ENCODE results near the gene CTIF. TPM values are rescaled to one million over a fixed set of nuclear protein-coding genes. Genes with fewer than 3 reads are reported as not detected.

The CTIF gene
- total and polyA plus RNA-seq, 4 donors: 10.6 to 26.7 (median 12.3) TPM

- no peak for DNase-seq (ENCODE audit: low spot score)
- Histone ChIP-seq H3K36me3 (ENCODE audit: control insufficient read depth in 4 of 4, insufficient read depth in 3 of 4, low read depth in 1 of 4, low read length in 3 of 4) (peaks cover 0 to 7% (median 3%) of the 10 kb centered on the region in 4 donors), H3K4me3 (ENCODE audit: low read depth in 1 of 3, low read length in 3 of 3) (no peak overlapping the region), H3K9me3 (ENCODE audit: control insufficient read depth in 4 of 4, low read length in 3 of 4) (no peaks in the 10 kb centered on the region), H3K9ac (ENCODE audit: low read depth in 1 of 2, low read length in 2 of 2) (no peak overlapping the region), H3K27ac (ENCODE audit: low read depth in 1 of 2, low read length in 2 of 2) (no peak overlapping the region), H3K4me1 (ENCODE audit: control insufficient read depth in 4 of 4, insufficient read depth in 4 of 4, low read length in 3 of 4) (peaks cover 7 to 18% (median 14%) of the 10 kb centered on the region in 4 donors), H3K27me3 (ENCODE audit: control insufficient read depth in 4 of 4, insufficient read depth in 4 of 4, low read length in 3 of 4) (no peaks in the 10 kb centered on the region)
- no peak for TF ChIP-seq TAF1 (conservative IDR thresholded peaks at IDR 0.05)
- no peak for TF ChIP-seq SP1 (IDR thresholded peaks at IDR 0.05)
- no peak for TF ChIP-seq FOXA1 (IDR thresholded peaks at IDR 0.05)
- no peak for TF ChIP-seq FOXA2 (IDR thresholded peaks at IDR 0.05)
- TF ChIP-seq GABPA (IDR thresholded peaks at IDR 0.05 in 1 of 2, conservative IDR thresholded peaks at IDR 0.05 in 1 of 2): no peak
- TF ChIP-seq JUND (IDR thresholded peaks at IDR 0.05): no peak
- TF ChIP-seq RXRA (IDR thresholded peaks at IDR 0.05): no peak
- no peak for TF ChIP-seq MAX (IDR thresholded peaks at IDR 0.05)
- no peak for TF ChIP-seq ATF3 (IDR thresholded peaks at IDR 0.05)
- TF ChIP-seq CTCF (IDR thresholded peaks at IDR 0.05; ENCODE audit: low read depth, low read length, missing input control): no peak
- TF ChIP-seq RAD21 (IDR thresholded peaks at IDR 0.05): no peak
- no peak for TF ChIP-seq NR2F2 (IDR thresholded peaks at IDR 0.05)
- no peak for TF ChIP-seq HNF4A (conservative IDR thresholded peaks at IDR 0.05)
- WGBS: 96% methylated on average over 9 of the region's 12 CpGs
Observed at GRCh38 chr18:48632676-48633257, 93.9 kb downstream of the CTIF start.

DNA sequence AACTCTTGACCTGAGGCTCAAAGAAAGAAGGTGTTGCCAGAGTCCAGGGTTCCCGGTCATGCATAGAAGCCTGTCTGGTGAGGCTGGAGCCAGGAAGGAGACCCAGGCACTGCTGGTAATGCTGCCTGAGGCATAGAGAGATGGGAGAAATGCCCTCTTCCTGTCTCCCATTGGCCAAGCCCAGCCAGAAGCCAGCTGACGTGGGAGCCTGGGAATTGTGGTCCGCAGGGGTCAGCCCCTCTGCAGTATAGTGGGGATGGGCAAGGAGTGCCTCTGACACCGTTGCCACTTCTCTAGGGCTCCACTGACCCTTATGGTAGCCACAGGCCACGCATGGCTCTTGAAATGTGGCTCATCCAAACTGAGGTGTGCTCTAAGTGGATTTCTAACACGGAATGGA is 95.7 kb downstream of the CTIF start:
- H3K9me3 ChIP-seq (ENCODE audit: control insufficient read depth in 4 of 4, low read length in 3 of 4): no peaks in the 10 kb centered on the region
- no peak overlapping the region for H3K9ac ChIP-seq (ENCODE audit: low read depth in 1 of 2, low read length in 2 of 2)
- H3K36me3 ChIP-seq (ENCODE audit: control insufficient read depth in 4 of 4, insufficient read depth in 3 of 4, low read depth in 1 of 4, low read length in 3 of 4): peaks cover 1 to 6% (median 4%) of the 10 kb centered on the region in 4 donors
- WGBS: 80% methylated on average over 6 of the region's 6 CpGs
- peaks cover 7 to 18% (median 14%) of the 10 kb centered on the region in 4 donors for H3K4me1 ChIP-seq (ENCODE audit: control insufficient read depth in 4 of 4, insufficient read depth in 4 of 4, low read length in 3 of 4)
- H3K27ac ChIP-seq (ENCODE audit: low read depth in 1 of 2, low read length in 2 of 2): peak overlapping the region; percentile 13 to 38
- H3K4me3 ChIP-seq (ENCODE audit: low read depth in 1 of 3, low read length in 3 of 3): peak overlapping the region in 1 of 3 donors; percentile 6
- TF ChIP-seq GABPA (IDR thresholded peaks at IDR 0.05 in 1 of 2, conservative IDR thresholded peaks at IDR 0.05 in 1 of 2) (no peak), ZBTB33 (IDR thresholded peaks at IDR 0.05) (no peak), CTCF (IDR thresholded peaks at IDR 0.05; ENCODE audit: low read depth, low read length, missing input control) (no peak), MAX (IDR thresholded peaks at IDR 0.05) (no peak), ATF3 (IDR thresholded peaks at IDR 0.05) (no peak), EGR1 (IDR thresholded peaks at IDR 0.05; ENCODE audit: low read depth in 2 of 2) (no peak), SP1 (IDR thresholded peaks at IDR 0.05) (no peak), NR2F2 (IDR thresholded peaks at IDR 0.05) (no peak)
- H3K27me3 ChIP-seq (ENCODE audit: control insufficient read depth in 4 of 4, insufficient read depth in 4 of 4, low read length in 3 of 4): no peaks in the 10 kb centered on the region
- no peak for DNase-seq (ENCODE audit: low spot score)

Data from liver (tissue), 9 donors.